Calu3 (cell line): ENCODE data around the gene HOMEZ. TPM values are rescaled to one million over a fixed set of nuclear protein-coding genes. Genes with fewer than 3 reads are reported as not detected.
"Not testable (repeated sequence)": the region's sequence is repeated elsewhere in the genome, so short reads cannot be mapped to it uniquely, and the experiment has no call there.

Experiments used
- BruUV-seq: library from RNA; stranded (reverse); fragments of 400-500 nt; replicated peaks from 2 replicates; lab custom pipeline; 2021; lab: Mats Ljungman, UMichigan
- CTCF ChIA-PET: fragments of 300-600 bp; sonication (Branson Sonifier 250); formaldehyde crosslinking; loops from one replicate; lab custom pipeline; 2022; ENCODE audit warnings: antibody characterized with exemption; lab: Charles Lee
- DNase-seq: peaks from one replicate; pipeline ENCODE4 v3.0.0; 2022
- H3K27ac Mint-ChIP-seq: one replicate; pipeline ENCODE4 v1.8.0; 2022; ENCODE audit warnings: mixed read lengths; ENCODE audit not compliant: unreplicated experiment
- H3K27me3 Mint-ChIP-seq: one replicate; pipeline ENCODE4 v1.8.0; 2022; ENCODE audit warnings: mixed read lengths; ENCODE audit not compliant: unreplicated experiment
- H3K36me3 Mint-ChIP-seq: one replicate; pipeline ENCODE4 v1.8.0; 2022; ENCODE audit warnings: mild to moderate bottlenecking, moderate library complexity, mixed read lengths; ENCODE audit not compliant: insufficient read depth, unreplicated experiment
- H3K4me1 Mint-ChIP-seq: one replicate; pipeline ENCODE4 v1.8.0; 2022; ENCODE audit warnings: mild to moderate bottlenecking, low read depth, mixed read lengths; ENCODE audit not compliant: unreplicated experiment
- H3K4me3 Mint-ChIP-seq: one replicate; pipeline ENCODE4 v1.8.0; 2022; ENCODE audit warnings: mild to moderate bottlenecking, low read depth, moderate library complexity, mixed read lengths; ENCODE audit not compliant: unreplicated experiment
- H3K9me3 Mint-ChIP-seq: one replicate; pipeline ENCODE4 v1.8.0; 2022; ENCODE audit warnings: low read depth, mixed read lengths; ENCODE audit not compliant: unreplicated experiment
- CTCF ChIP-seq: fragments of 200-600 bp; IDR thresholded peaks from one replicate; pipeline ENCODE4 v1.8.0; 2022; ENCODE audit warnings: antibody characterized with exemption; ENCODE audit not compliant: unreplicated experiment
- intact Hi-C: fragments of 100-400 bp; cut with micrococcal nuclease; formaldehyde crosslinking; loops from one replicate; pipeline ENCODE4 v1.10.0; 2022; ENCODE audit not compliant: unreplicated experiment
- total RNA-seq: library from RNA; stranded (reverse); gene quantifications from 2 replicates; pipeline ENCODE4 v1.2.3, GENCODE V29; 2022

Gene HOMEZ
- total RNA-seq, 1 experiment from 2014 or later: 19.3 TPM

GRCh38 chr14:23237772-23238594 is 47.9 kb downstream of the HOMEZ start, which contains the start of gene RNF212B:
TSS of gene RNF212B (plus strand) at chr14:23237936. CDS start at chr14:23240346, 2,410 bp downstream.
- Mint-ChIP-seq H3K4me1 (peaks cover 10% of the 10 kb centered on the region), H3K36me3 (no peaks in the 10 kb centered on the region), H3K27ac (no peak within 1 kb of the TSS), H3K4me3 (peak within 1 kb of the TSS; percentile 64), H3K9me3 (no peaks in the 10 kb centered on the region), H3K27me3 (no peaks in the 10 kb centered on the region)
- no peak for TF ChIP-seq CTCF
- peak; percentile 96 for DNase-seq
- BruUV-seq: no TSS peak
- CTCF ChIA-PET: interaction anchor here (0.5 to 0.6 kb wide), 2 partner anchors 20 to 791 kb away, joined by 3 read pairs; no protein-coding TSS in a partner anchor
- intact Hi-C loops: no loop called here

GRCh38 chr14:23232241-23232808 is 53.6 kb downstream of the HOMEZ start:
- intact Hi-C loops, H3K36me3 Mint-ChIP-seq, DNase-seq, H3K9me3 Mint-ChIP-seq, H3K4me3 Mint-ChIP-seq, CTCF ChIA-PET, H3K27ac Mint-ChIP-seq, H3K4me1 Mint-ChIP-seq, BruUV-seq, H3K27me3 Mint-ChIP-seq: not testable (repeated sequence)

- TF ChIP-seq CTCF: no peak
- Mint-ChIP-seq H3K4me3 (no peak overlapping the region), H3K9me3 (no peaks in the 10 kb centered on the region), H3K27me3 (peaks cover 10% of the 10 kb centered on the region), H3K27ac (no peak overlapping the region), H3K4me1 (no peaks in the 10 kb centered on the region), H3K36me3 (no peaks in the 10 kb centered on the region)
- no peak for DNase-seq
- BruUV-seq: no TSS peak
- CTCF ChIA-PET: no interaction called here
- intact Hi-C loops: no loop called here
Measured at GRCh38 chr14:23228812-23229211, 57.1 kb downstream of the HOMEZ start.

GRCh38 chr14:23227566-23227965 is 58.4 kb downstream of the HOMEZ start:
- intact Hi-C loops: no loop called here
- Mint-ChIP-seq H3K36me3 (no peaks in the 10 kb centered on the region), H3K9me3 (no peaks in the 10 kb centered on the region), H3K4me3 (no peak overlapping the region), H3K27me3 (peaks cover 14% of the 10 kb centered on the region), H3K27ac (no peak overlapping the region), H3K4me1 (no peaks in the 10 kb centered on the region)
- no peak for DNase-seq
- TF ChIP-seq CTCF: no peak
- CTCF ChIA-PET: interaction anchor here (1.1 kb wide), 1 partner anchor 8 kb away, joined by 4 read pairs; no protein-coding TSS in a partner anchor
- no TSS peak for BruUV-seq

- BruUV-seq, CTCF ChIA-PET, intact Hi-C loops, H3K27ac Mint-ChIP-seq, H3K4me1 Mint-ChIP-seq, DNase-seq, H3K4me3 Mint-ChIP-seq, H3K9me3 Mint-ChIP-seq, H3K36me3 Mint-ChIP-seq: not testable (repeated sequence)
- peaks cover 35% of the 10 kb centered on the region for H3K27me3 Mint-ChIP-seq
Measured at GRCh38 chr14:23224958-23225357, 61.0 kb downstream of the HOMEZ start.

Other genes with a start within 250 kb of the HOMEZ start
- not detected in 2 replicates for gene PSMB11, start 243.9 kb downstream of the HOMEZ start, total RNA-seq
- gene CDH24, start 228.6 kb downstream of the HOMEZ start, total RNA-seq: 5.0 and 5.7 TPM in 2 replicates
- gene ACIN1, start 191.0 kb downstream of the HOMEZ start, total RNA-seq: 181 and 191 TPM in 2 replicates
- gene C14orf119, start 190.6 kb downstream of the HOMEZ start, total RNA-seq: 47.0 and 47.3 TPM in 2 replicates
- gene CIROP, start 181.1 kb downstream of the HOMEZ start, total RNA-seq: not detected in 2 replicates
- not detected in 2 replicates for gene CEBPE, start 166.9 kb downstream of the HOMEZ start, total RNA-seq
- 0.29 TPM in 1 of 2 replicates, not detected in the other for gene SLC7A8, start 102.5 kb downstream of the HOMEZ start, total RNA-seq
- not detected in 2 replicates for gene RNF212B, start 48.2 kb downstream of the HOMEZ start, total RNA-seq
- 12.8 and 16.2 TPM in 2 replicates for gene PPP1R3E, start 16.7 kb upstream of the HOMEZ start, total RNA-seq
- gene BCL2L2, start 20.7 kb upstream of the HOMEZ start, total RNA-seq: 19.0 and 21.3 TPM in 2 replicates
- 173 and 181 TPM in 2 replicates for gene PABPN1, start 35.3 kb upstream of the HOMEZ start, total RNA-seq
- gene SLC22A17, start 66.8 kb upstream of the HOMEZ start, total RNA-seq: 0.39 and 0.61 TPM in 2 replicates
- gene EFS, start 79.0 kb upstream of the HOMEZ start, total RNA-seq: not detected in 2 replicates
- not detected in 2 replicates for gene IL25, start 86.7 kb upstream of the HOMEZ start, total RNA-seq
- not detected in 2 replicates for gene CMTM5, start 90.9 kb upstream of the HOMEZ start, total RNA-seq
- gene MYH6, start 122.1 kb upstream of the HOMEZ start, total RNA-seq: not detected in 2 replicates
- not detected in 2 replicates for gene MYH7, start 149.5 kb upstream of the HOMEZ start, total RNA-seq
- gene NGDN, start 183.6 kb upstream of the HOMEZ start, total RNA-seq: 42.2 and 52.0 TPM in 2 replicates